HepG2 (cell line): Measurements from ENCODE around the gene PA2G4. TPM values are rescaled to one million over a fixed set of nuclear protein-coding genes. Genes with fewer than 3 reads are reported as not detected.

Experiments used
- ATAC-seq: fragments of 200-7000 bp; cut with Tn5 transposase; 3 replicates; pipeline ENCODE4 v1.9.1; 2020; ENCODE audit warnings: mild to moderate bottlenecking, moderate library complexity
- BruUV-seq: library from RNA; stranded (reverse); fragments of 400-500 nt; replicated peaks from 2 replicates; lab custom pipeline; 2021; lab: Mats Ljungman, UMichigan
- CTCF ChIA-PET: fragments of 300-600 bp; formaldehyde crosslinking; extraction: SDS; loops from one replicate; lab custom pipeline; 2021; ENCODE audit warnings: low total read pairs, inconsistent platforms, low intra/inter-chr PET ratio; lab: Yijun Ruan, JAX
- POLR2A ChIA-PET: fragments of 350-600 bp; sonication (Branson Sonifier 250); formaldehyde crosslinking; loops from one replicate; lab custom pipeline; 2020; ENCODE audit warnings: antibody characterized with exemption, inconsistent platforms; lab: Yijun Ruan, JAX
- DNase-seq: peaks from one replicate; pipeline ENCODE4 v3.0.0-alpha.2; 2015; ENCODE audit warnings: low spot score
- FAIRE-seq: peaks from 3 replicates; lab custom pipeline; 2011; peaks lifted over from hg19 to GRCh38; lab: Jason Lieb, UNC
- H2AFZ ChIP-seq: one replicate; pipeline ENCODE4 v1.6.1; 2011; ENCODE audit warnings: low read length, inconsistent platforms
- H3K27ac ChIP-seq: fragments of 300-600 bp; 3 replicates; pipeline ENCODE4 v1.8.0; 2011; ENCODE audit warnings: mixed run types, mild to moderate bottlenecking, mixed read lengths, low read length, inconsistent platforms; ENCODE audit not compliant: insufficient read depth; ENCODE audit errors: extremely low read length
- H3K27me3 ChIP-seq, 2 experiments: fragments of 200-600 bp in 1 of 2; 2 replicates in 1 of 2; 3 replicates in 1 of 2; pipeline versions ENCODE4 v1.6.0 to v1.8.0; 2011; ENCODE audit warnings: low read length in 2 of 2, mild to moderate bottlenecking in 2 of 2, moderate library complexity in 2 of 2, inconsistent platforms in 1 of 2; ENCODE audit not compliant: insufficient read depth in 2 of 2, control insufficient read depth in 1 of 2
- H3K36me3 ChIP-seq, 2 experiments: fragments of 200-600 bp in 1 of 2; replicated peaks in 1 of 2; 2 replicates in 1 of 2; 3 replicates in 1 of 2; pipeline versions ENCODE4 v1.5.1 to v1.8.0; 2011; ENCODE audit warnings: low read length in 2 of 2, inconsistent platforms in 1 of 2; ENCODE audit not compliant: insufficient read depth in 2 of 2, control insufficient read depth in 1 of 2
- H3K4me1 ChIP-seq: 2 replicates; pipeline ENCODE4 v1.5.1; 2012; ENCODE audit warnings: low read length, inconsistent platforms; ENCODE audit not compliant: insufficient read depth
- H3K4me2 ChIP-seq: 2 replicates; pipeline ENCODE4 v1.6.0; 2011; ENCODE audit warnings: low read depth, low read length, inconsistent platforms
- H3K4me3 ChIP-seq, 3 experiments: fragments of 200-600 bp in 1 of 3; sonication (generic), shearing (Covaris generic) in 1 of 3; replicated peaks in 1 of 3; 2 replicates each; pipeline ENCODE4 v1.5.1; 2011 to 2016; ENCODE audit warnings: low read length in 3 of 3, inconsistent platforms in 2 of 3, low read depth in 2 of 3, mild to moderate bottlenecking in 2 of 3, control low read depth in 1 of 3, mixed read lengths in 1 of 3; ENCODE audit not compliant: insufficient read depth in 1 of 3
- H3K79me2 ChIP-seq: one replicate; pipeline ENCODE4 v1.6.1; 2011; ENCODE audit warnings: low read length, inconsistent platforms; ENCODE audit not compliant: insufficient read depth
- H3K9ac ChIP-seq: 2 replicates; pipeline ENCODE4 v1.6.0; 2011; ENCODE audit warnings: mild to moderate bottlenecking, low read depth, low read length, inconsistent platforms; ENCODE audit not compliant: insufficient read depth
- H3K9me3 ChIP-seq: 2 replicates; pipeline ENCODE4 v1.5.1; 2012; ENCODE audit warnings: mild to moderate bottlenecking, low read length
- H4K20me1 ChIP-seq: 2 replicates; pipeline ENCODE4 v1.6.0; 2011; ENCODE audit warnings: inconsistent platforms, mild to moderate bottlenecking, low read length, moderate library complexity; ENCODE audit not compliant: insufficient read depth
- DR1 ChIP-seq: sonication (generic); formaldehyde crosslinking; IDR thresholded peaks from 2 replicates; pipeline ENCODE4 v1.8.0; 2021; ENCODE audit warnings: mild to moderate bottlenecking, missing genetic modification reagents, inconsistent platforms
- FOXK1 ChIP-seq: sonication (generic); formaldehyde crosslinking; IDR thresholded peaks from 2 replicates; pipeline ENCODE4 v1.4.0; 2020; ENCODE audit warnings: low read depth, missing genetic modification reagents, borderline replicate concordance
- HES4 ChIP-seq: sonication (generic); formaldehyde crosslinking; IDR thresholded peaks from 2 replicates; pipeline ENCODE4 v1.9.0; 2021; ENCODE audit warnings: mild to moderate bottlenecking, missing genetic modification reagents, borderline replicate concordance
- HMGA1 ChIP-seq: sonication (generic); formaldehyde crosslinking; conservative IDR thresholded peaks from 2 replicates; pipeline ENCODE4 v1.4.0; 2020; ENCODE audit warnings: missing genetic modification reagents
- KDM1A ChIP-seq: IDR thresholded peaks from 2 replicates; pipeline ENCODE4 v1.6.1; 2016; ENCODE audit warnings: missing compliant biosample characterization
- PCBP2 ChIP-seq: fragments of 200-400 bp; formaldehyde crosslinking; optimal IDR thresholded peaks from 2 replicates; pipeline ENCODE3; 2018; ENCODE audit warnings: low read length, low read depth; ENCODE audit not compliant: poor library complexity, severe bottlenecking
- PTBP1 ChIP-seq: fragments of 200-400 bp; formaldehyde crosslinking; IDR thresholded peaks from 2 replicates; pipeline ENCODE4 v1.6.1; 2018; ENCODE audit warnings: low read length, low read depth; ENCODE audit not compliant: poor library complexity, severe bottlenecking
- TAF1 ChIP-seq: sonication (generic); formaldehyde crosslinking; IDR thresholded peaks from 2 replicates; pipeline ENCODE4 v1.4.0; 2020; ENCODE audit warnings: missing genetic modification reagents
- TBP ChIP-seq: sonication (generic); formaldehyde crosslinking; IDR thresholded peaks from 2 replicates; pipeline ENCODE4 v1.5.0; 2020; ENCODE audit warnings: missing genetic modification reagents
- TGIF2 ChIP-seq: IDR thresholded peaks from 2 replicates; pipeline ENCODE4 v1.6.1; 2016; ENCODE audit warnings: control low read depth, missing compliant biosample characterization
- TRAFD1 ChIP-seq: sonication (generic); formaldehyde crosslinking; IDR thresholded peaks from 2 replicates; pipeline ENCODE4 v1.5.1; 2020; ENCODE audit warnings: missing genetic modification reagents, mild to moderate bottlenecking, borderline replicate concordance
- ZNF101 ChIP-seq: sonication (generic); formaldehyde crosslinking; IDR thresholded peaks from 2 replicates; pipeline ENCODE4 v1.4.0; 2020; ENCODE audit warnings: mild to moderate bottlenecking, low read depth, missing genetic modification reagents, borderline replicate concordance
- ZNF142 ChIP-seq: sonication (generic); formaldehyde crosslinking; IDR thresholded peaks from 2 replicates; pipeline ENCODE4 v1.4.0; 2020; ENCODE audit warnings: missing genetic modification reagents
- ZNF747 ChIP-seq: sonication (generic); formaldehyde crosslinking; IDR thresholded peaks from 2 replicates; pipeline ENCODE4 v1.8.1; 2023; ENCODE audit warnings: missing genetic modification reagents, mild to moderate bottlenecking, borderline replicate concordance
- WGBS: methylation state at CpG from one replicate; pipeline ENCODE4 v1.1.6; 2017; ENCODE audit warnings: low lambda C conversion rate; 5-methylcytosine and 5-hydroxymethylcytosine counted together
- in situ Hi-C: cut with HindIII; loops from 2 replicates; pipeline ENCODE4 v1.10.0; 2017; ENCODE audit warnings: low pct_unique_long_range_greater_than_20kb; ENCODE audit not compliant: extremely low pct_ligation_motif_present
- intact Hi-C: fragments of 100-400 bp; cut with micrococcal nuclease; formaldehyde crosslinking; loops from one replicate; pipeline ENCODE4 v1.10.0; 2022; ENCODE audit not compliant: unreplicated experiment
- polyA plus RNA-seq, 8 experiments: library from polyadenylated mRNA; depleted of rRNA in 3 of 8; stranded (reverse) in 7 of 8; unstranded in 1 of 8; fragments of >200 nt; fragmentation: Illumina TruSeq in 4 of 8; extraction: Trizol in 4 of 8; gene quantifications; 2 replicates each; pipeline versions ENCODE4 v1.2.1 to v1.2.3, GENCODE V29; 2011 to 2016; ENCODE audit warnings: low read depth in 4 of 8, missing spikeins in 1 of 8, mixed read lengths in 1 of 8; ENCODE audit not compliant: insufficient read depth in 1 of 8
- total RNA-seq, 5 experiments: library from RNA; depleted of rRNA; stranded (reverse); fragments of >200 nt; fragmentation: Illumina TruSeq; extraction: Trizol; gene quantifications; 2 replicates each; pipeline ENCODE4 v1.2.3, GENCODE V29; 2016; ENCODE audit warnings: low read depth in 1 of 5

PA2G4 gene
- total and polyA plus RNA-seq, 2 of the 13 experiments (the other 11 are each of a cell fraction or from before 2014, with no cell fraction given), result 147 to 240 TPM

GRCh38 chr12:56153678-56154065 is 49.3 kb downstream of the PA2G4 start (continued):
- TF ChIP-seq ZNF142 (CRISPR knock-in tag), result no peak
- no peak for TF ChIP-seq KDM1A (CRISPR knock-in tag)
- no peak for TF ChIP-seq ZNF747 (CRISPR knock-in tag)
- no peak for TF ChIP-seq TBP
- no peak for TF ChIP-seq DR1 (CRISPR knock-in tag)
- TF ChIP-seq PTBP1, result no peak
- no peak for TF ChIP-seq HES4 (CRISPR knock-in tag)

GRCh38 chr12:56154246-56154771 is 50.0 kb downstream of the PA2G4 start:
- H3K79me2 ChIP-seq, result peaks cover 27% of the 10 kb centered on the region
- TF ChIP-seq TAF1 (CRISPR knock-in tag) (no peak), FOXK1 (CRISPR knock-in tag) (no peak), ZNF101 (CRISPR knock-in tag) (no peak), PCBP2 (no peak), TGIF2 (CRISPR knock-in tag) (no peak), TRAFD1 (CRISPR knock-in tag) (no peak), HMGA1 (CRISPR knock-in tag) (no peak)
- H4K20me1 ChIP-seq, result peaks cover 3% of the 10 kb centered on the region; the same call in 1 of the 2 replicates
- ChIA-PET POLR2A (interaction anchor here (1.0 to 2.3 kb wide), 4 partner anchors 26 to 36 kb away, joined by 3 to 17 read pairs (median 4); partner anchors contain the start of genes ESYT1, SMARCC2 and ZC3H10), CTCF (no interaction called here)
- DNase-seq (no peak), ATAC-seq (no peak), FAIRE-seq (no peak)
- no peak overlapping the region for H2AFZ ChIP-seq
- H3K4me3 ChIP-seq, result no peak overlapping the region
- BruUV-seq, result no TSS peak
- H3K4me2 ChIP-seq, result peak overlapping the region; percentile 82; the same call in 1 of the 2 replicates
- 100% methylated on average over 1 of the region's 1 CpG for WGBS
- intact Hi-C loops (no loop called here), in situ Hi-C loops (no loop called here)
- H3K27ac ChIP-seq, result no peak overlapping the region
- H3K9me3 ChIP-seq, result no peaks in the 10 kb centered on the region
- H3K4me1 ChIP-seq, result peaks cover 46% of the 10 kb centered on the region
- H3K9ac ChIP-seq, result no peak overlapping the region
- H3K36me3 ChIP-seq, result 0 out of 5 replicates have a peak, but pooled peaks cover 0 to 1% of the 10 kb centered on the region in 2 experiments
- no peaks in the 10 kb centered on the region; a peak in 1 of 5 replicates for H3K27me3 ChIP-seq
